DMS 273 treated with DMSO at 0.1 percent for 48 hours (cell line): ENCODE measurements around the gene DTX1.
"Not testable (repeated sequence)": the region's sequence is repeated elsewhere in the genome, so short reads cannot be mapped to it uniquely, and the experiment has no call there.

Source experiments
- DNase-seq: peaks from one replicate; lab custom pipeline; 2025; lab: John Stamatoyannopoulos, UW

DTX1 gene

GRCh38 chr12:113136990-113137511, 80.5 kb downstream of the DTX1 start:
- DNase-seq: no peak

DNA sequence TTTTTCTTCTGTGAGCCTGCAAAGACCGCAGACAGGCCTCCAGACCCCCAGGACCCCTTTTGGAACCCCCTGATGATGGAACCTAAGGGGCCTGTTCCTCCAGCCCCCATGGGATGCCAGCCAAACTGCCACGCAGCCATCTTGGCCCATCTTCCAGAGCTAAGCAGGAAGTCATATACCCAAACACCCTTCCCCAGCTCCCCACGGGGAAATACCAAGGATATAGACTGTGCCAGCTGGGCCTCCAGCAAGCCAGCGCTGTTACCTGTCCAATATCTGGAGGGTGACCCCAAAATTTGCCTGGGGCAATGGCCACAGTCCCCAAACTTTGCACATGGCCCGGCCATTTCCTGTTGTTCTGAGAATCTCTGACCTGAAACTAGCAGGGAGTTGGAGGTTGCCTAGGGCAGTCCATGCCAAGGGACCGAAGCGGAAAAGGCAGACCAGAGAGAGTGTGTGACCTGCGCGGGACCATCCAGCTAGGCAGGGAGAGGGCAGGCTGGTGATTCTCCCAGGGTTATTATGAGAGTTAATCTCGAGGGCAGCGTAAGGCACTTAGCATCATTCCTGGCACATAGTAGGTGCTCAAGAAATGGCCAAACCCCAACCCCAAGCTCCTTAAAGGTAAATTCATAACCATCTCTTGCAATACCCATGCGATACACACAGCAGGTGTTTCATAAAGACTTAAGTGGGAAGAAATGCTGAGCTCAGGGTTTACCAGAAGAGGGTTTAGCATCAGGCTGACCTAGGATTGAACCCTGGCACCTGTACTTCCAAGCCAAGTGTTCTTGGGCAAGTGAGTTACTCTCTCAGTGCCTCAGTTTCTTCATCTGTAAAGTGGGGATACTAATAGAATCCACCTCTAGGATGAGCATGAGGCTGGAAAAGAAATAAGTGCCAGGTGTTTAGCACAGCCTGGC, 81.6 kb downstream of the DTX1 start:
- DNase-seq: no peak

DNA sequence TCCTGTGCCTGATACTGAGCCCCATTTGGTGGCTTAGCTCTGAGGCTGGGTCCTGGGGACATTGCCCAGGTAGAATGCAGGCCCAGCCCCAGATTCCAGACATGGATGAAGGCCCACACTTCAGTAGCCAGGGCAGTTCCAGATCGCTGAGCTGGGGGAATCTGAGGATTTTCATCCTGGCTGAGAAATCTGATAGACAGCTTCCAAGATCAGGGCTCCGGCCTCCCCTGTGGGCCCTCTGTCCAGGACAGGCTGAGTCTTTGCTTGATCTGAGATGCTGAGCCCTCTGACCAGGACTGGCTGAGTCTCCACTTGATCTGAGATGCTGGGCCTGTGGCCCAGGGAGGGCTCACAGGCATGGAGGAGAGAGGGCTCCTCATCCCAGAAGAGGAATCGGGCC, 82.3 kb downstream of the DTX1 start:
- no peak for DNase-seq

GRCh38 chr12:113140706-113141105, 84.2 kb downstream of the DTX1 start:
- DNase-seq: no peak

GRCh38 chr12:113141716-113142115, 85.2 kb downstream of the DTX1 start:
- DNase-seq: not testable (repeated sequence)

DNA sequence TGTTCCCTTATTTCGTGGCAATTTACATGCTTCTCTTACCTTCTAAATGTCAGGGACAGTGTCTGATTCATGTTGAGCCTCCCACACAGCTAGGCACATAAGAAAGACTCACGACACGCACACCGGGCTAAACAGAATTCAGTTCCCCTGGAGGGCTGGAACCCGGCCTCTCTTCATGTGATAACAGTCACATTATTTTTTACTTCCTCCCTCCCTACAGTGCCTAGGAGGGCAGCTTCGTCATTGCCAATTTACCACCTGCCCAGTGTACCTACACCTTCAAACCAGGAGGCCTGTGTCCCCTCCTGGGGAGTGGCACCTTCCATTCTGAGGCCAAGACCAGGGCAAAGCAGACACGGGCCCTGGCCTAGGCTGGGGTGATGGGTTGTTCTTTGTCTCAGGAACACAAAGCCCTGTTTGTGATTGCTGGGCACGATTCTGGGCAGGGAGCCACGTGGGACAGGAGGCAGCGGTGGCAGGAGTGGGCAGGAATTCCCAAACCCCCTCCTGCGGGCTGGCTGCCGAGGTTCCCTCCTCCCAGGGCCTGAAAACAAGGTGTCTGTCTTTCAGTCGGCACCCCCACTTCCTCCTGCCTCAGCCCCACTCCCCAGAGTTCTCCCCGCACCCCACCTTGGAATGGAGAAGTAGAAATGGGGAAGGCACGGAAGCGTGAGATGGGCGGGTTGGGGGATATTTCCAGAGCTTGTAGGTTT, 85.8 kb downstream of the DTX1 start:
- no peak for DNase-seq

DNA sequence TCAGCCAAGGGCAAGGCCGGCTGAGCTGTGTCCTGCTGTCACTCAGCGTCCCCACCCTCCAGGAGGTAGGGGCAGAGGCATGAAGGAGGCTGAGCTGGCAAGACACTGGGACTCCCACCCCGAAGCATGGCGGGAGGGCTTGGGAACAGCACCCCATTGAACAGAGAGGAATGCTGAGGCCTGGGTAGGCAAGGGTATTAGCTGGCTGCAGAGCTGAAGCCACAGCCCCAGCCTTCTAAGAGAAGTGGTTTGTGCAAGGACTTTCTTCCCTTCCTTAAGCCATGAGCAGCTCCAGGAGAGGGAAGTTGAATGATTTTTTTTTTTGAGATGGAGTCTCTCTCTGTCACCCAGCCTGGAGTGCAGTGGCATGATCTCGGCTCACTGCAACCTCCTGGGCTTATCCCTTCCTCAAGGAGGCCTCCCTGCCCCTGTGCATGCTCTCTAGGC, 86.4 kb downstream of the DTX1 start:
- DNase-seq: no peak

DNA sequence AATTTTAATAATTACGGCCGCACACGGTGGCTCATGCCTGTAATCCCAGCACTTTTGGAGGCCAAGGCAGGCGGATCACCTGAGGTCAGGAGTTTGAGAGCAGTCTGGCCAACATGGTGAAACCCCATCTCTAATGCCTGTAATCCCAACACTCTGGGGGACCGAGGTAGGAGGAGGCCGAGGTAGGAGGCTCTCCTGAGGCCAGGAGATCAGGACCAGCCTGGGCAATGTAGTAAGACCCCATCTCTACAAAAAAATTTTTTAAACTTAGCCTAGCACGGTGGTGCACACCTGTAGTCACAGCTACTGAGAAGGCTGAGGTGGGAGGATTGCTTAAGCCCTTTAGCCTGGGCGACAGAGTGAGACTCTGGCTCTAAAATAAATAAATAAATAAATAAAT, 87.4 kb downstream of the DTX1 start:
- DNase-seq: no peak

DNA sequence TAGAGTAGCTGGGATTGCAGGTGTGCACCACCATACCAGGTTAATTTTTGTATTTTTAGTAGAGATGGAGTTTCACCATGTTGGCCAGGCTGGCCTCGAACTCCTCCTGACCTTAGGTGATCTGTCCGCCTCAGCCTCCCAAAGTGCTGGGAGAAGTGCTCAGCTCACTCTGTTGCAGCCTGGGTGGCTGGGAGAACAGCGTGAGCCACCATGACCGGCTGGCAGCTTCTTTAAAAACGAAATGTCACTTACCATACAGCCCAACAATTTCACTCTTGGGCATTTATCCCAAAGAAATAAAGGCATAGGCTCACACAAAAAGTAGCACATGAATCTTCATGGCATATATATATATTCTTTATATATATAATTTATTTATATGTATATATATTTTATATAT, 88.3 kb downstream of the DTX1 start:
- no peak for DNase-seq

GRCh38 chr12:113145720-113146551, 89.4 kb downstream of the DTX1 start:
- DNase-seq: no peak

GRCh38 chr12:113146999-113147398, 90.5 kb downstream of the DTX1 start:
- DNase-seq: no peak
